HepG2 (cell line): ENCODE measurements around the gene HCFC1. TPM values are rescaled to one million over a fixed set of nuclear protein-coding genes. Genes with fewer than 3 reads are reported as not detected.
A peak's percentile ranks its signal among the peaks of the same experiment; 100 is the strongest.

Experiments used
- FOSL2 ChIP-seq: sonication (generic); formaldehyde crosslinking; IDR thresholded peaks from 2 replicates; pipeline ENCODE4 v1.4.0; 2020; ENCODE audit warnings: missing genetic modification reagents
- FOXP1 ChIP-seq, 2 experiments: fragments of 450-650 bp in 1 of 2; IDR thresholded peaks; 2 replicates each; pipeline ENCODE4 v1.6.1; 2017 to 2018; ENCODE audit warnings: antibody characterized with exemption in 1 of 2
- GATAD2A ChIP-seq: IDR thresholded peaks from 2 replicates; pipeline ENCODE4 v1.6.1; 2016
- HNRNPL ChIP-seq: fragments of 200-400 bp; formaldehyde crosslinking; IDR thresholded peaks from 2 replicates; pipeline ENCODE4 v1.6.1; 2017; ENCODE audit warnings: mild to moderate bottlenecking, low read depth, low read length
- KDM6A ChIP-seq: IDR thresholded peaks from 2 replicates; pipeline ENCODE4 v1.6.1; 2016; ENCODE audit warnings: low read depth
- LCORL ChIP-seq, 2 experiments: fragments of 450-650 bp in 1 of 2; sonication (generic) in 1 of 2; formaldehyde crosslinking in 1 of 2; IDR thresholded peaks; 2 replicates each; pipeline versions ENCODE4 v1.5.0 to v1.6.1; 2017 to 2020; ENCODE audit warnings: antibody characterized with exemption in 1 of 2, missing genetic modification reagents in 1 of 2
- NCOR1 ChIP-seq: fragments of 200-600 bp; sonication (generic); IDR thresholded peaks from 2 replicates; pipeline ENCODE4 v1.7.0; 2017; ENCODE audit warnings: antibody characterized with exemption, low read length, borderline replicate concordance
- PAXIP1 ChIP-seq: sonication (generic); formaldehyde crosslinking; conservative IDR thresholded peaks from 2 replicates; pipeline ENCODE4 v1.4.0; 2020; ENCODE audit warnings: mild to moderate bottlenecking, missing genetic modification reagents, moderate library complexity
- PCBP1 ChIP-seq: fragments of 200-400 bp; formaldehyde crosslinking; IDR thresholded peaks from 2 replicates; pipeline ENCODE4 v1.6.1; 2017; ENCODE audit warnings: mild to moderate bottlenecking, low read depth, low read length, borderline replicate concordance
- RBFOX2 ChIP-seq: fragments of 200-400 bp; formaldehyde crosslinking; IDR thresholded peaks from 2 replicates; pipeline ENCODE4 v1.6.1; 2017; ENCODE audit warnings: low read depth, mild to moderate bottlenecking, low read length
- SOX13 ChIP-seq, 3 experiments: fragments of 450-650 bp in 1 of 3; sonication (generic) in 1 of 3; formaldehyde crosslinking in 1 of 3; IDR thresholded peaks in 2 of 3; conservative IDR thresholded peaks in 1 of 3; 2 replicates each; pipeline versions ENCODE4 v1.5.0 to v1.6.1; 2016 to 2020; ENCODE audit warnings: antibody characterized with exemption in 1 of 3, mild to moderate bottlenecking in 1 of 3, missing compliant biosample characterization in 1 of 3, missing genetic modification reagents in 1 of 3, moderate library complexity in 1 of 3
- SP5 ChIP-seq: IDR thresholded peaks from 2 replicates; pipeline ENCODE4 v1.6.1; 2016; ENCODE audit warnings: low read depth, borderline replicate concordance
- ZBTB20 ChIP-seq: sonication (generic); formaldehyde crosslinking; IDR thresholded peaks from 2 replicates; pipeline ENCODE4 v1.8.1; 2023; ENCODE audit warnings: missing genetic modification reagents, low read depth, mild to moderate bottlenecking, borderline replicate concordance
- ZBTB37 ChIP-seq: sonication (generic); formaldehyde crosslinking; IDR thresholded peaks from 2 replicates; pipeline ENCODE4 v1.4.0; 2020; ENCODE audit warnings: mild to moderate bottlenecking, missing genetic modification reagents
- ZNF292 ChIP-seq: sonication (generic); formaldehyde crosslinking; IDR thresholded peaks from 2 replicates; pipeline ENCODE4 v1.8.1; 2022; ENCODE audit warnings: mild to moderate bottlenecking, low read depth, missing genetic modification reagents, borderline replicate concordance
- ZNF317 ChIP-seq: sonication (generic); formaldehyde crosslinking; IDR thresholded peaks from 2 replicates; pipeline ENCODE4 v1.5.0; 2020; ENCODE audit warnings: mild to moderate bottlenecking, missing genetic modification reagents
- ZNF337 ChIP-seq: sonication (generic); formaldehyde crosslinking; IDR thresholded peaks from 2 replicates; pipeline ENCODE4 v1.5.1; 2020; ENCODE audit warnings: missing genetic modification reagents, low read depth, mild to moderate bottlenecking, borderline replicate concordance
- ZNF44 ChIP-seq: sonication (generic); formaldehyde crosslinking; IDR thresholded peaks from 2 replicates; pipeline ENCODE4 v1.5.1; 2020; ENCODE audit warnings: mild to moderate bottlenecking, missing genetic modification reagents
- ZNF687 ChIP-seq: sonication (generic); formaldehyde crosslinking; IDR thresholded peaks from 2 replicates; pipeline ENCODE4 v1.5.1; 2020; ENCODE audit warnings: mild to moderate bottlenecking, missing genetic modification reagents, moderate library complexity
- ZSCAN22 ChIP-seq: sonication (generic); formaldehyde crosslinking; IDR thresholded peaks from 2 replicates; pipeline ENCODE4 v1.4.0; 2020; ENCODE audit warnings: mild to moderate bottlenecking, missing genetic modification reagents
- polyA plus RNA-seq, 8 experiments: library from polyadenylated mRNA; depleted of rRNA in 3 of 8; stranded (reverse) in 7 of 8; unstranded in 1 of 8; fragments of >200 nt; fragmentation: Illumina TruSeq in 4 of 8; extraction: Trizol in 4 of 8; gene quantifications; 2 replicates each; pipeline versions ENCODE4 v1.2.1 to v1.2.3, GENCODE V29; 2011 to 2016; ENCODE audit warnings: low read depth in 4 of 8, missing spikeins in 1 of 8, mixed read lengths in 1 of 8; ENCODE audit not compliant: insufficient read depth in 1 of 8
- total RNA-seq, 5 experiments: library from RNA; depleted of rRNA; stranded (reverse); fragments of >200 nt; fragmentation: Illumina TruSeq; extraction: Trizol; gene quantifications; 2 replicates each; pipeline ENCODE4 v1.2.3, GENCODE V29; 2016; ENCODE audit warnings: low read depth in 1 of 5

HCFC1 gene
- total and polyA plus RNA-seq, 2 of the 13 experiments (the other 11 are each of a cell fraction or from before 2014, with no cell fraction given), result 5.8 to 17.8 TPM

GRCh38 chrX:153974726-153975286, 3.2 kb upstream of the HCFC1 start (continued):
- TF ChIP-seq RBFOX2 (0 out of 2 replicates have a peak, but pooled peaks have one; percentile 28), PCBP1 (no peak), SP5 (CRISPR knock-in tag) (0 out of 2 replicates have a peak, but pooled peaks have one; percentile 53), HNRNPL (peak; percentile 73; the same call in 1 of the 2 replicates), KDM6A (0 out of 2 replicates have a peak, but pooled peaks have one; percentile 18), PAXIP1 (CRISPR knock-in tag) (peak; percentile 68), FOXP1 (IDR thresholded peaks at IDR 0.05) (no peak), FOXP1 (CRISPR knock-in tag; IDR thresholded peaks at IDR 0.05) (peak; percentile 38; the same call in 1 of the 2 replicates), SOX13 (IDR thresholded peaks at IDR 0.05) (no peak), SOX13 (CRISPR knock-in tag; conservative IDR thresholded peaks at IDR 0.05 in 1 of 2, IDR thresholded peaks at IDR 0.05 in 1 of 2) (peak in 1 of 2 experiments; percentile 50; a peak in 1 of 4 replicates), FOSL2 (peak; percentile 49; the same call in 1 of the 2 replicates), ZNF687 (peak; percentile 36), ZNF317 (no peak), ZNF44 (CRISPR knock-in tag) (no peak), ZBTB37 (CRISPR knock-in tag) (no peak), NCOR1 (peak; percentile 31; the same call in 1 of the 2 replicates), GATAD2A (CRISPR knock-in tag) (no peak), ZNF337 (CRISPR knock-in tag) (no peak), ZBTB20 (CRISPR knock-in tag) (no peak), ZSCAN22 (CRISPR knock-in tag) (no peak), ZNF292 (CRISPR knock-in tag) (no peak), LCORL (IDR thresholded peaks at IDR 0.05) (no peak), LCORL (CRISPR knock-in tag; IDR thresholded peaks at IDR 0.05) (peak; percentile 68)
